Measurements from ENCODE around the gene PLD4.

DNA sequence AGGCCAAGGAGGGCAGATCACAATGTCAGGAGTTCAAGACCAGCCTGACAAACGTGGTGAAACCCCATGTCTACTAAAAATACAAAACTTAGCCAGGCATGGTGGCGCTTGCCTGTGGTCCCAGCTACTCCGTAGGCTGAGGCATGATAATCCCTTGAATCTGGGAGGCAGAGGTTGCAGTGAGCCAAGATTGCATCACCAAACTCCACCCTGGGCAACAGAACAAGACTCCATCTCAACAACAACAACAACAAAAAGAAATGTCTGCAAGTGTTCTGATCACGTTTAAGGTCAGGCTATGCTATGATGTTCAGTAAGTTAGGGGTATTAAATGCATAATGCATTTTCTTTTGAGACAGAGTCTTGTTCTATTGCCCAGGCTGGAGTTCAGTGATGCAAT is 6.7 kb upstream of the PLD4 start:
- TF ChIP-seq CREB1 (IDR thresholded peaks at IDR 0.05; ENCODE audit: low read depth) (no peak), MAX (IDR thresholded peaks at IDR 0.05) (no peak), RAD21 (IDR thresholded peaks at IDR 0.05; ENCODE audit: low read depth) (no peak), EGR1 (IDR thresholded peaks at IDR 0.05) (no peak), NFIC (IDR thresholded peaks at IDR 0.05) (no peak), CEBPB (IDR thresholded peaks at IDR 0.05) (no peak), EP300 (IDR thresholded peaks at IDR 0.05; ENCODE audit: borderline replicate concordance) (no peak), TAF1 (IDR thresholded peaks at IDR 0.05; ENCODE audit: low read depth) (no peak), ZBTB7A (IDR thresholded peaks at IDR 0.05; ENCODE audit: low read depth) (no peak)
- TF ChIP-seq, protein P1, sequence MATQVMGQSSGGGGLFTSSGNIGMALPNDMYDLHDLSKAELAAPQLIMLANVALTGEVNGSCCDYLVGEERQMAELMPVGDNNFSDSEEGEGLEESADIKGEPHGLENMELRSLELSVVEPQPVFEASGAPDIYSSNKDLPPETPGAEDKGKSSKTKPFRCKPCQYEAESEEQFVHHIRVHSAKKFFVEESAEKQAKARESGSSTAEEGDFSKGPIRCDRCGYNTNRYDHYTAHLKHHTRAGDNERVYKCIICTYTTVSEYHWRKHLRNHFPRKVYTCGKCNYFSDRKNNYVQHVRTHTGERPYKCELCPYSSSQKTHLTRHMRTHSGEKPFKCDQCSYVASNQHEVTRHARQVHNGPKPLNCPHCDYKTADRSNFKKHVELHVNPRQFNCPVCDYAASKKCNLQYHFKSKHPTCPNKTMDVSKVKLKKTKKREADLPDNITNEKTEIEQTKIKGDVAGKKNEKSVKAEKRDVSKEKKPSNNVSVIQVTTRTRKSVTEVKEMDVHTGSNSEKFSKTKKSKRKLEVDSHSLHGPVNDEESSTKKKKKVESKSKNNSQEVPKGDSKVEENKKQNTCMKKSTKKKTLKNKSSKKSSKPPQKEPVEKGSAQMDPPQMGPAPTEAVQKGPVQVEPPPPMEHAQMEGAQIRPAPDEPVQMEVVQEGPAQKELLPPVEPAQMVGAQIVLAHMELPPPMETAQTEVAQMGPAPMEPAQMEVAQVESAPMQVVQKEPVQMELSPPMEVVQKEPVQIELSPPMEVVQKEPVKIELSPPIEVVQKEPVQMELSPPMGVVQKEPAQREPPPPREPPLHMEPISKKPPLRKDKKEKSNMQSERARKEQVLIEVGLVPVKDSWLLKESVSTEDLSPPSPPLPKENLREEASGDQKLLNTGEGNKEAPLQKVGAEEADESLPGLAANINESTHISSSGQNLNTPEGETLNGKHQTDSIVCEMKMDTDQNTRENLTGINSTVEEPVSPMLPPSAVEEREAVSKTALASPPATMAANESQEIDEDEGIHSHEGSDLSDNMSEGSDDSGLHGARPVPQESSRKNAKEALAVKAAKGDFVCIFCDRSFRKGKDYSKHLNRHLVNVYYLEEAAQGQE (IDR thresholded peaks at IDR 0.05; ENCODE audit: low read depth), result no peak

Data from Ishikawa (cell line).